LNCAP (cell line): Measurements from ENCODE around the gene ANKRD11.

ENCODE experiments used
- TF ChIP-seq, protein P1 (sequence below): fragments of 450-650 bp; IDR thresholded peaks from 2 replicates; pipeline ENCODE4 v1.5.1; 2017; ENCODE audit warnings: mild to moderate bottlenecking

ANKRD11 gene

DNA sequence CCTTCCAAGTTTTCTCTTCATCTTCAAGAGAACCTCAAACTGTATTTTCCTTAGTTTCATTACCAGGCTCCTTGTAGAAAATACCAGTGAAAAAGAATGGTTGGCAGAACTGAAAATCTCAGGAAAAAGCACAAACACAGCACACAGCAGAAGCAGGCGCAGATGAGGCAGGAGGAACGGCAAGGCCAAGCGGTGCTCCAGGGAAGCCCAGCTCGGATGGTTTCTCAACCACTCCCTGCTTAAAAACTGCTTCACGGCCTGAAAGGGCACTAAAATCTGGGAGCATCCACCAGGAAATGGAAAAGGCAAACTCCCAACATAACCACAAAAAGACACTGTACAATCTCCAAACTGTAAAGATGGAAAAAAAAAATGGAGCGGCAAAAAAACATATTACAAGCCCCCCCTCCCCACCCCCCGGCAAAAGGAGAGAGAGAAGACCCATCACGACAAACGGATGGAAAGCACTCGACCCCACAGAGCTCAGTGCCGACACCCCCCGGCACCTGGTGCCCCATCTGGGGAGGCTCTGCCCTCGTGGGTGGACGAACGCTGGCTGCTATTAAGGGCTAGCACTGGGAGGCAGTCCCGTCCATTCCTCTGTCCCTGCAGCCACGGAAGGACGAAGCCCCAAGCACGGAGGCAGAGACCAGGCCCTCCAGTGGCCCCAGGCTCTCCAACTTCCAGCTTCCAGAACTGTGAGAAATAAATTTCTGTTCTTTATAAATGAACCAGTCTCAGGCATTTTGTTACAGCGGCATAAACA, 145.3 kb downstream of the ANKRD11 start:
- TF ChIP-seq, protein P1, sequence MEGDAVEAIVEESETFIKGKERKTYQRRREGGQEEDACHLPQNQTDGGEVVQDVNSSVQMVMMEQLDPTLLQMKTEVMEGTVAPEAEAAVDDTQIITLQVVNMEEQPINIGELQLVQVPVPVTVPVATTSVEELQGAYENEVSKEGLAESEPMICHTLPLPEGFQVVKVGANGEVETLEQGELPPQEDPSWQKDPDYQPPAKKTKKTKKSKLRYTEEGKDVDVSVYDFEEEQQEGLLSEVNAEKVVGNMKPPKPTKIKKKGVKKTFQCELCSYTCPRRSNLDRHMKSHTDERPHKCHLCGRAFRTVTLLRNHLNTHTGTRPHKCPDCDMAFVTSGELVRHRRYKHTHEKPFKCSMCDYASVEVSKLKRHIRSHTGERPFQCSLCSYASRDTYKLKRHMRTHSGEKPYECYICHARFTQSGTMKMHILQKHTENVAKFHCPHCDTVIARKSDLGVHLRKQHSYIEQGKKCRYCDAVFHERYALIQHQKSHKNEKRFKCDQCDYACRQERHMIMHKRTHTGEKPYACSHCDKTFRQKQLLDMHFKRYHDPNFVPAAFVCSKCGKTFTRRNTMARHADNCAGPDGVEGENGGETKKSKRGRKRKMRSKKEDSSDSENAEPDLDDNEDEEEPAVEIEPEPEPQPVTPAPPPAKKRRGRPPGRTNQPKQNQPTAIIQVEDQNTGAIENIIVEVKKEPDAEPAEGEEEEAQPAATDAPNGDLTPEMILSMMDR, result no peak

DNA sequence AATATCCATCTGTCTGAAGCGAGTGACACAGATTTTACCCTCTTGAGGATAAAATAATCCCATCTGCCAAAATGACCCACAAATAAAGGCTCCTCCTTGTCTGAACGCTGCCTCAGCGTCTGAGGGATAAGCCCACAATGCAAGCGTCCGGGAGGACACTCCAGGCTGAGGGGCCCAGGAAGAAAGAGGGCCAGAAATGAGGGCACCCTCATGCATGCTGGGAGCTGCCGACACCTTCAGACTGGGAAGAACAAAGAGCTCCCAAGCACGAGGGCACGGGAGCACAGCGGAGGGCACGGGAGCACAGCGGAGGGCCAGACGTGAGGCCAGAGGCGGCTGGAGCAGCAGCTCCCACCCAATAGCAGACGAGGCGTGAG, 145.9 kb downstream of the ANKRD11 start:
- TF ChIP-seq, protein P1, result no peak

- TF ChIP-seq, protein P1, result no peak
These were observed 146.6 kb downstream of the ANKRD11 start for GRCh38 chr16:89343501-89344457.

- TF ChIP-seq, protein P1, result no peak
These were observed 148.4 kb downstream of the ANKRD11 start for GRCh38 chr16:89341697-89342694.

- TF ChIP-seq, protein P1, result no peak
These were observed 149.1 kb downstream of the ANKRD11 start for GRCh38 chr16:89341279-89341678.

- TF ChIP-seq, protein P1, result no peak
These were observed 151.5 kb downstream of the ANKRD11 start for GRCh38 chr16:89338863-89339262.

- TF ChIP-seq, protein P1, result no peak
These were observed 152.4 kb downstream of the ANKRD11 start for GRCh38 chr16:89337965-89338364.
